NCI-H1048 (cell line): ENCODE data around the gene TBC1D32.
"Not testable (repeated sequence)": the region's sequence is repeated elsewhere in the genome, so short reads cannot be mapped to it uniquely, and the experiment has no call there.

Source experiments
- DNase-seq: peaks from one replicate; lab custom pipeline; 2025; lab: John Stamatoyannopoulos, UW

TBC1D32 gene

DNA sequence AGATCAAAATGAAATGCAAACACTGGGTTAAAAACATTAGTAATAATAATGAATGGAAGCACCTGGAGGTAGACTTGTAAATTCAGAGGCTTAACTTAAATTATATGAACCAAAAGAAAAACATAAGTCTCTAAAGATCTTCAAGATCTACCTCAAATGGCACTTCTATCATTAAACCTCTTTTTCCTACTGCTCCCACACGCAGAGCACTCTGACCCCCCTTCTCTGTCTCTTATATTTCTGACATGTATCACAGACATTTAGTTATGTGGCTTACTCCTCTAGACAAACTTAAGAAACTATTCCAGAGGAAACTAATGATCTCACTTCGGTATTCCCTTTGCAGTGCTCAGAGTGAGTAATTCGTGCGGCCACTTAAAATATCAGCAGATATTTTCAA is 1.1 kb downstream of the TBC1D32 start:
- DNase-seq, result no peak

GRCh38 chr6:121330516-121330915 is 3.8 kb downstream of the TBC1D32 start:
- no peak for DNase-seq

GRCh38 chr6:121321282-121321681 is 13.0 kb downstream of the TBC1D32 start:
- no peak for DNase-seq

GRCh38 chr6:121319603-121320002 is 14.7 kb downstream of the TBC1D32 start:
- no peak for DNase-seq

GRCh38 chr6:121319112-121319553 is 15.1 kb downstream of the TBC1D32 start:
- DNase-seq, result no peak

GRCh38 chr6:121314381-121315112 is 19.7 kb downstream of the TBC1D32 start:
- DNase-seq, result no peak

DNA sequence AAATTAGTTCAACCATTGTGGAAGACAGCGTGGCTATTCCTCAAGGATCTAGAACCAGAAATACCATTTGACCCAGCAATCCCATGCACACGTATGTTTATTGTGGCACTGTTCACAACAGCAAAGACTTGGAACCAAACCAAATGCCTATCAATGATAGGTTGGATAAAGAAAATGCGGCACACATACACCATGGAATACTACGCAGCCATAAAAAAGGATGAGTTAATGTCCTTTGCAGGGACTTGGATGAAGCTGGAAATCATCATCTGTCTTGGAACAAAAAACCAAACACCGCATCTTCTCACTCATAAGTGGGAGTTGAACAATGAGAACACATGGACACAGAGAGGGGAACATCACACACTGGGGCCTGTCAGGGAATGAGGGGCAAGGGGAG is 22.5 kb downstream of the TBC1D32 start:
- DNase-seq, result not testable (repeated sequence)

- DNase-seq, result no peak
Measured at GRCh38 chr6:121310495-121310894, 23.8 kb downstream of the TBC1D32 start.

DNA sequence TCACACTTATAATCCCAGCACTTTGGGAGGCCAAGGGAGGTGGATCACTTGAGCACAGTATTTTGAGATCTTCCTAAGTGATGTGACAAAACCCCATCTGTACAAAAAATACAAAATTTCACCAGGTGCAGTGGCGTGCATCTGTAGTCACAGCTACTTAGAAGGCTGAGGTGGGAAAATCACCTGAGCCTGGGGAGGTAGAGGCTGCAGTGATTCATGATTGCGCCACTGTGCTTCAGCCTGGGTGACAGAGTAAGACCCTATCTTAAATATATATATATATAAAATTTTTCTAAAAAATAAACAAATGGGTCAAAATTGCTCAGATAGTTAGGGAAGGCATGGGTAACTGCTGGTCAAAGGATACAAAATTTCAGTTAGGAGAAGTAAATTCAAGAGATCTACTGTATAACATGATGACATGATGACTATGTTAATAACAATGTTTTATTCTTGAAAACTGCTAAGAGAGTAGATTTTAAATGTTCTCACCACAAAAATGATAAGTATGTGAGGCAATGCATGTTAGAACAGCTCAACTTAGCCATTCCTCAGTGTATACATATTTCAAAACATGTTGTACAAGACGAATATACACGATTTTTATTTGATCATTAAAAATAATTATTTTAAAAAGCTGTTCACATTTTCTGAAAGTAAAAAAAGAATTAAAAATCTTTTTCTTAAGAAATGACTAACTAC is 24.4 kb downstream of the TBC1D32 start:
- no peak for DNase-seq

GRCh38 chr6:121305957-121306607 is 28.2 kb downstream of the TBC1D32 start:
- DNase-seq, result no peak

GRCh38 chr6:121302882-121303281 is 31.4 kb downstream of the TBC1D32 start:
- no peak for DNase-seq

DNA sequence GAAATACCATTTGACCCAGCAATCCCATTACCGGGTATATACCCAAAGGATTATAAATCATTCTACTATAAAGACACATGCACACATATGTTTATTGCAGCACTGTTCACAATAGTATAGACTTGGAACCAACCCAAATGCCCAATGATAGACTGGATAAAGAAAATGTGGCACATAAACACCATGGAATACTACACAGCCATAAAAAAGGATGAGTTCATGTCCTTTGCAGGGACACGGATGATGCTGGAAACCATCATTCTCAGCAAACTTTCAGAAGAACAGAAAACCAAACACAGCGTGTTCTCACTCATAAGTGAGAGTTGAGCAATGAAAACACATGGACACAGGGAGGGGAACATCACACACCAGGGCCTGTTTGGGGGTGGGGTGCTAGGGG is 33.1 kb downstream of the TBC1D32 start:
- not testable (repeated sequence) for DNase-seq

DNA sequence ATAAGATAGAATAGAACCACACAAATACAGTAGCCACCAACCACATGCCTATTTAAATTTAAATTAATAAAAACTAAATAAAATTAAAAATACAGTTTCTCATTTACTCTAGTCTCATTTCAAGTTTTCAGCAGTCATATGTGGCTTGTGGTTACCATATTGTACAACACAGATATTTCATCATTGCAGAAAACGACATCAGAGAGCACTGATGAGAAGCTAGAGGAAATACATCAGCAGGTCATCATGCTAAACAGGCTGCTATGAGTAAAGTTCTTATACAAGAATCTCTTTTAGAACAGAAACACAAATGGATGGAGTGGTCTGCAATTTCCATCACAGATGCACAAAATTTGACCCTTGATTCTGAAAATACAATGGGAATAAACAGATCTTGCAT is 36.6 kb downstream of the TBC1D32 start:
- DNase-seq, result no peak

- DNase-seq, result no peak
Measured at GRCh38 chr6:121285041-121285440, 49.2 kb downstream of the TBC1D32 start.

DNA sequence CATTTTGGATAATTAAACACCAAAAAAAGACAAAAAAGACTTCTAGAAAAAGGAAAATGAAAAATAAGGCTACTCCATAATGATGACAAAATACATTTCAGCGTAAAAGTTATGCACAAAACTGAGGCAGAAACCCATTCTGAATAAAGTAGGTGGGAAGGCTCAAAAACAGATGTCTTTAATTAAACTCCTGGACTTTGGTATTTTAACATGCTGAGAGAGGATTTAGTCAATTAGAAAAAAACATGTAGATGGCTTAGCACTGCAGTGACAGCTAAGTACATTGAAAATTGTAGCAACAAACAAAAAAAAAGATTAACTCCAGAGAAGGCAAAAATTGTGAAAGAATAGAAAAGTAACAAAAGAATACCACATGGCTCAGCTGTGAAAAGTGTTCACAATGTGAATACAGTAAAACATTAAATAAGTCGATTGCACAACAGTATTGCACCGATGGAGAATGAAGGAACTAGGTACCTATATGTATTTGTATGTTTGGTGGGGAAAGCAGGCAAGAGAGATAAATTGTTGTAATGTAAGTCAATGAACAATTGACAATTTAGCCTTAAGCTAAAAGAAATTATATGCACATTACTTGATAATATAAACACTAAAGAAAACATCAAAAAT is 59.5 kb downstream of the TBC1D32 start:
- no peak for DNase-seq

GRCh38 chr6:121263742-121264141 is 70.5 kb downstream of the TBC1D32 start:
- DNase-seq, result no peak

DNA sequence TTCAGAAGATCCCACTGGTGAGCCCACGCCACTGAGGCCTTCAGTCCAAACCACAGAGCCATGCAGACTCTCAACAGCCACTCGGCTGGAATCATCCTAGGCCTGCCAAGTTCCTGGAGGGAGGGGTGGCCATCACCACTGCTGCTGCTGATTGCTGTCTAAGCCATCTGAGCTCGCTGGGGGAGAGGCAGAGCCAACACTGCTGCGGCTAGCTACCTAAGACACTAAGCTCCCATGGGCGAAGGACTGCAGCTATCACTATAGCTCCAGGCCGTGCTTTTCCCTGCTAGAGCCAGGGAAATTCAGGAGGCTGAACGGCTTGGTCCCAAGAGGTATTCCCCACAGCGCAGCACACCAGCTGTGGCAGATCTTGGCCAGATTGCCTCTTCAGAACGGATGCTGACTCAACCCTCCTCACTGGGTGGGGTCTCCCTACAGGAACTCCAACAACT is 73.6 kb downstream of the TBC1D32 start:
- no peak for DNase-seq

- no peak for DNase-seq
Measured at GRCh38 chr6:121247386-121247785, 86.9 kb downstream of the TBC1D32 start.

DNA sequence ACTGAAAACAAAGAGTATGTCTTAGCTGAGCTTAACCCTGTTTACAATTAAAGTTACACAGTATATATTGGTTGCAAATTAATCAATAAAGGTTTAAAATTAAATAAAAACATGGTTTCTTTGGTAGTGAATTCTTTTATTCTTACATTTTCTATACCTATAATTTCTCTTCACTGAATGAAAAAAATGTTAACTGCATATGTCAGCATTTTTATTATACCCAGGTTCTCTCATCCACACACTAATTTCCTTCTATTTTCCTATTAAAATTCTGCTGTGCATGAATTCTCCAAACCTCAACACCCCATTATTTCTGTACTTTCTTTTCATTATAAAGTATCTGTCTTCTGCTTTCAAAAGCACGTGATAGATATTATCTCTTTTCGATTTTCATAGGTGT is 91.9 kb downstream of the TBC1D32 start:
- no peak for DNase-seq

DNA sequence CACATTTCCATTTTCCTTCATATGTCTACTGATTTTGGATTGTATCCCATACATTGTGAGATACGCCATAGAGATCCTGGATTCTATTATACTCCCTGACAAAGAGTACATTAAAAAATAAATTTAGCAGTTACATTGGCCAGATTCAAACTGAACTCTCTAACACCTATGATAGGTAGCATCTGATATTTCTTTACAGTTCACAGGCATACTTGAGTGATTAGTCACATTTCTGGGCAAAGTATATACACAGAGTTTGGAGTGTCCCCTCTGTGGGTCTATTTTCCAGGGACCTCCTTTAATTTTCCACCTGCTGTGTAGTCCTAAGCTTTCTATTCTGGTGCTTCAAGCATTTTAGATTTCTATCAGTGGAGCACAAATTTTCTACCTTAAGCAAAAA is 96.4 kb downstream of the TBC1D32 start:
- no peak for DNase-seq

DNA sequence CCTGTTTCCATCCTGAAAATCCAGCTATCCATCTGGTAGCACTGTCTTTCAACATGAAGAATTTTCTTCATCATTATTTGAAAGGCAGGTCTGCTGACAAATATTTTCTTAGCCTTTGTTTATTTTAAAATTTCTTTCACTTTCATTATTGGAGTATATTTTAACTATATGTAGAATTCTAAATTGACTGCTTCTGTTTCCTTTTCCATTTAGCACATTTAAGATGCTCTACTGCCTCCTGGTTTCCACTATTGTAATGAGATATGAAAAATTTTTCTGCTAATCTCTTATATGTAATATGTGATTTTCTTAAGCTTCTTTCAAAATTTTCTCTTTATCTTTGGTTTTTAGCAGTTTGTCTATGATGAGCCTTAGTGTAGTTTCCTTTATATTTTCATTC is 97.3 kb downstream of the TBC1D32 start:
- no peak for DNase-seq

GRCh38 chr6:121235386-121235785 is 98.9 kb downstream of the TBC1D32 start:
- DNase-seq, result no peak

GRCh38 chr6:121223930-121224329 is 110.3 kb downstream of the TBC1D32 start:
- DNase-seq, result no peak
